PC-9 (cell line): ENCODE measurements around the gene PPM1H. TPM values are rescaled to one million over a fixed set of nuclear protein-coding genes. Genes with fewer than 3 reads are reported as not detected.

Experiments
- BruUV-seq: library from RNA; stranded (reverse); fragments of 400-500 nt; replicated peaks from 2 replicates; lab custom pipeline; 2021; lab: Mats Ljungman, UMichigan
- CTCF ChIA-PET: fragments of 300-600 bp; sonication (Branson Sonifier 250); formaldehyde crosslinking; loops from one replicate; lab custom pipeline; 2022; ENCODE audit warnings: antibody characterized with exemption; lab: Charles Lee
- POLR2A ChIA-PET: fragments of 300-600 bp; sonication (Branson Sonifier 250); formaldehyde crosslinking; loops from one replicate; lab custom pipeline; 2022; ENCODE audit warnings: antibody characterized with exemption; ENCODE audit not compliant: unreplicated experiment; lab: Charles Lee
- DNase-seq, 2 experiments: peaks; one replicate each; pipeline versions ENCODE4 v3.0.0 to v3.0.0-alpha.2; 2015 to 2022; ENCODE audit warnings: mixed read lengths in 1 of 2
- H2AFZ ChIP-seq: fragments of 200-600 bp; sonication (generic); 2 replicates; pipeline ENCODE4 v1.8.1; 2017; ENCODE audit warnings: antibody characterized with exemption
- H3F3A ChIP-seq: fragments of 200-600 bp; sonication (generic); 2 replicates; pipeline ENCODE4 v1.8.1; 2017; ENCODE audit warnings: antibody characterized with exemption, mild to moderate bottlenecking, low read depth; ENCODE audit not compliant: insufficient read depth
- H3K27ac ChIP-seq: fragments of 200-600 bp; sonication (generic); 2 replicates; pipeline ENCODE4 v1.6.1; 2016; ENCODE audit warnings: mixed run types
- H3K27me3 ChIP-seq: fragments of 200-600 bp; sonication (generic); 2 replicates; pipeline ENCODE4 v1.6.1; 2016; ENCODE audit warnings: low read depth, mixed run types; ENCODE audit not compliant: insufficient read depth
- H3K36me3 ChIP-seq: fragments of 200-600 bp; sonication (generic); 2 replicates; pipeline ENCODE4 v1.6.1; 2016; ENCODE audit warnings: low read depth, mixed run types
- H3K4me1 ChIP-seq: fragments of 200-600 bp; sonication (generic); replicated peaks from 2 replicates; pipeline ENCODE4 v1.6.1; 2016; ENCODE audit warnings: mixed run types; ENCODE audit not compliant: insufficient read depth
- H3K4me2 ChIP-seq: fragments of 200-600 bp; sonication (generic); 2 replicates; pipeline ENCODE4 v1.6.1; 2017; ENCODE audit warnings: mixed run types
- H3K4me3 ChIP-seq: fragments of 200-600 bp; sonication (generic); 2 replicates; pipeline ENCODE4 v1.6.1; 2016; ENCODE audit warnings: mixed run types
- H3K79me2 ChIP-seq: fragments of 200-600 bp; sonication (generic); 2 replicates; pipeline ENCODE4 v1.6.1; 2017; ENCODE audit warnings: low read depth, mixed run types
- H3K9me2 ChIP-seq: fragments of 200-600 bp; sonication (generic); 2 replicates; pipeline ENCODE4 v1.8.1; 2017; ENCODE audit warnings: mild to moderate bottlenecking; ENCODE audit not compliant: insufficient read depth
- H3K9me3 ChIP-seq: fragments of 200-600 bp; sonication (generic); 2 replicates; pipeline ENCODE4 v1.8.1; 2016; ENCODE audit warnings: low read depth; ENCODE audit not compliant: insufficient read depth
- H4K20me1 ChIP-seq: fragments of 200-600 bp; sonication (generic); 2 replicates; pipeline ENCODE4 v1.8.1; 2017; ENCODE audit not compliant: insufficient read depth
- EZH2 ChIP-seq: fragments of 200-600 bp; sonication (generic); IDR thresholded peaks from 2 replicates; pipeline ENCODE4 v1.8.0; 2017; ENCODE audit warnings: antibody characterized with exemption, low read depth
- intact Hi-C: fragments of 100-400 bp; cut with micrococcal nuclease; formaldehyde crosslinking; loops from one replicate; pipeline ENCODE4 v1.10.0; 2022; ENCODE audit not compliant: unreplicated experiment
- total RNA-seq: library from RNA; stranded (reverse); gene quantifications from 2 replicates; pipeline ENCODE4 v1.2.3, GENCODE V29; 2021
- TF ChIP-seq, protein P1 (sequence below): fragments of 200-600 bp; sonication (generic); conservative IDR thresholded peaks from 2 replicates; pipeline ENCODE4 v1.6.1; 2017; ENCODE audit warnings: mixed run types, antibody characterized with exemption, mild to moderate bottlenecking, moderate library complexity

The PPM1H gene
- total RNA-seq, 1 experiment from 2014 or later = 11.4 TPM

DNA sequence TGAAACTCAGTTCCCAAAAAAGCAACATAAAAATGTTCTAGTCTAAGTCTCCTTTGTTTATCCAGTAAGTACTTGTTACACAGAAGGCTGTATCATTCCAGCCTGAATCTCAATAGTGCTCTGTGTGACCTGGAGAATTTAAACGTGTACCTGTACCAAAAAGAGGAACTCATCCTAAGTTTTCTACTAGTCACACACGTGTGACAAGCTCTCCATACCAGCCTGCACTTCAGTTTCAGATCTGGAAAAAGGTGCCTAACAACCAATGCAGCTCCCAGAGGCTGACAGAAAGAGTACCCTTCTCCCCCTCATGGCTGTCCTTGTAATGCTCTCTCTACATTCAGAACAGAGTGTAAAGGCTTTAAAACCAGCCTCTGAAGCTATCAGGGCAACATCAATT lies 27.4 kb downstream of the PPM1H start:
- Histone ChIP-seq H4K20me1 (0 out of 2 replicates have a peak, but pooled peaks cover 3% of the 10 kb centered on the region), H3K36me3 (no peaks in the 10 kb centered on the region), H3K27me3 (no peaks in the 10 kb centered on the region), H3F3A (no peaks in the 10 kb centered on the region), H2AFZ (no peak overlapping the region), H3K4me1 (no peaks in the 10 kb centered on the region), H3K9me2 (no peaks in the 10 kb centered on the region), H3K27ac (no peak overlapping the region), H3K4me3 (no peak overlapping the region), H3K79me2 (no peaks in the 10 kb centered on the region), H3K9me3 (no peaks in the 10 kb centered on the region), H3K4me2 (no peak overlapping the region)
- DNase-seq = no peak
- TF ChIP-seq EZH2 = no peak
- TF ChIP-seq, protein P1, sequence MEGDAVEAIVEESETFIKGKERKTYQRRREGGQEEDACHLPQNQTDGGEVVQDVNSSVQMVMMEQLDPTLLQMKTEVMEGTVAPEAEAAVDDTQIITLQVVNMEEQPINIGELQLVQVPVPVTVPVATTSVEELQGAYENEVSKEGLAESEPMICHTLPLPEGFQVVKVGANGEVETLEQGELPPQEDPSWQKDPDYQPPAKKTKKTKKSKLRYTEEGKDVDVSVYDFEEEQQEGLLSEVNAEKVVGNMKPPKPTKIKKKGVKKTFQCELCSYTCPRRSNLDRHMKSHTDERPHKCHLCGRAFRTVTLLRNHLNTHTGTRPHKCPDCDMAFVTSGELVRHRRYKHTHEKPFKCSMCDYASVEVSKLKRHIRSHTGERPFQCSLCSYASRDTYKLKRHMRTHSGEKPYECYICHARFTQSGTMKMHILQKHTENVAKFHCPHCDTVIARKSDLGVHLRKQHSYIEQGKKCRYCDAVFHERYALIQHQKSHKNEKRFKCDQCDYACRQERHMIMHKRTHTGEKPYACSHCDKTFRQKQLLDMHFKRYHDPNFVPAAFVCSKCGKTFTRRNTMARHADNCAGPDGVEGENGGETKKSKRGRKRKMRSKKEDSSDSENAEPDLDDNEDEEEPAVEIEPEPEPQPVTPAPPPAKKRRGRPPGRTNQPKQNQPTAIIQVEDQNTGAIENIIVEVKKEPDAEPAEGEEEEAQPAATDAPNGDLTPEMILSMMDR = no peak
- intact Hi-C loops = no loop called here
- CTCF ChIA-PET = interaction anchor here (0.6 kb wide), 1 partner anchor 516 kb away, joined by 3 read pairs; no protein-coding TSS in a partner anchor
- POLR2A ChIA-PET = no interaction called here
- BruUV-seq = no TSS peak

DNA sequence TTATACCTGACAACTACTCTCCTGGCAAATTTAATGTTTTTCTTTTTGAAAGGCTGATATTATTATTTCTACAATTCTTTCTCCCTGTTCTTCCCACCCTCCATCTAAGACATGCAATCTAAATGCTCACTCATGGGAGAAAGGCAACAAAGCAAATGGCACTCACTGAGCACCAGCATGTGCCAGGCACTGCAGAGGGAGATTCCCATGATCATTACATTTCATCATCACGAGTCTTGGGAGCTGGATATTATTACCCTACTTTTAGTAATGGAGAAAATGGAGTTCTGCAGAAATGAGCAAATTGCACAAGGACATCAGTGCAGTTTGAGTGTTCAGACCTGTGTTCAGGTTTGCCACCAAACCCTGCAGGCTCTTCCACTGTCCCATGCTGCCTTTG lies 27.9 kb downstream of the PPM1H start:
- Histone ChIP-seq H3K9me2 (no peaks in the 10 kb centered on the region), H3K4me2 (no peak overlapping the region), H2AFZ (no peak overlapping the region), H3K4me3 (no peak overlapping the region), H4K20me1 (0 out of 2 replicates have a peak, but pooled peaks cover 3% of the 10 kb centered on the region), H3K36me3 (no peaks in the 10 kb centered on the region), H3K27me3 (no peaks in the 10 kb centered on the region), H3K79me2 (no peaks in the 10 kb centered on the region), H3K27ac (no peak overlapping the region), H3K4me1 (no peaks in the 10 kb centered on the region), H3K9me3 (no peaks in the 10 kb centered on the region), H3F3A (no peaks in the 10 kb centered on the region)
- BruUV-seq = no TSS peak
- DNase-seq = no peak
- POLR2A ChIA-PET = no interaction called here
- TF ChIP-seq, protein P1 = no peak
- no peak for TF ChIP-seq EZH2
- intact Hi-C loops = no loop called here
- CTCF ChIA-PET = no interaction called here

DNA sequence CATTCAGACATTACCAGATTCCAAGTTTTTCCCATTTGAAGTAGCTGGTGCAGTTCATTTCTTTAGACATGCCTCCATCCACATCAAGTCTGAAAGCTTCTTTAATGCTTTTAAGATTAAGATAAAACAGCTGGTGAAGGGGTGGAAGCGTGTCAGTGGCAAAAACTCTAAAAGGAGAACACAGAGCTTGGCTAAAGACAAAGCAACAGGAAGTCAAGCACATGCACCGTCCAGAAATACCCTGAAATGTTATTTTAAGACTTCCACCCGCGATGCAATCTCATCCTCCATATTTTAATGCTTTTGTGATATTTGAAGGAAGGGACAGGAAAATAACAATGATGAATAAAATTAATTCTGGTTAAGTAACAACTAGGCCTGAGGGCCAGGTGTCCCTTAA lies 31.8 kb downstream of the PPM1H start:
- no peak overlapping the region for H2AFZ ChIP-seq
- no TSS peak for BruUV-seq
- H4K20me1 ChIP-seq = 0 out of 2 replicates have a peak, but pooled peaks cover 3% of the 10 kb centered on the region
- no peak overlapping the region for H3K4me3 ChIP-seq
- no peak overlapping the region for H3K27ac ChIP-seq
- peaks cover 8% of the 10 kb centered on the region for H3K4me1 ChIP-seq
- H3K9me3 ChIP-seq = no peaks in the 10 kb centered on the region
- H3F3A ChIP-seq = peaks cover 7% of the 10 kb centered on the region; the same call in 1 of the 2 replicates
- TF ChIP-seq, protein P1 = no peak
- TF ChIP-seq EZH2 = no peak
- DNase-seq = no peak
- intact Hi-C loops = no loop called here
- H3K27me3 ChIP-seq = no peaks in the 10 kb centered on the region
- no peaks in the 10 kb centered on the region for H3K9me2 ChIP-seq
- no peak overlapping the region for H3K4me2 ChIP-seq
- H3K36me3 ChIP-seq = no peaks in the 10 kb centered on the region
- ChIA-PET POLR2A (no interaction called here), CTCF (no interaction called here)
- peaks cover 3% of the 10 kb centered on the region; the same call in 1 of the 2 replicates for H3K79me2 ChIP-seq
